Measurements from ENCODE around the gene CSH2.
A peak's percentile ranks its signal among the peaks of the same experiment; 100 is the strongest.

CSH2 gene

GRCh38 chr17:63834431-63835166, 38.9 kb downstream of the CSH2 start:
- no peak overlapping the region for H3K9ac ChIP-seq (ENCODE audit: low read depth in 1 of 2, low read length in 2 of 2)

GRCh38 chr17:63833741-63834373, 39.6 kb downstream of the CSH2 start:
- Histone ChIP-seq H3K9ac (ENCODE audit: low read depth in 1 of 2, low read length in 2 of 2) (no peak overlapping the region), H3K27ac (ENCODE audit: low read depth, low read length) (no peak overlapping the region), H3K4me3 (ENCODE audit: low read depth in 1 of 2, low read length in 2 of 2) (no peak overlapping the region), H3K4me1 (ENCODE audit: control insufficient read depth in 1 of 2, insufficient read depth in 2 of 2, low read length in 2 of 2) (peaks cover 8 to 9% of the 10 kb centered on the region in 2 donors), H3K9me3 (ENCODE audit: control insufficient read depth in 1 of 2, low read length in 2 of 2) (no peaks in the 10 kb centered on the region), H3K27me3 (ENCODE audit: control insufficient read depth in 1 of 2, insufficient read depth in 2 of 2, low read length in 2 of 2) (no peaks in the 10 kb centered on the region), H3K36me3 (ENCODE audit: control insufficient read depth in 1 of 2, insufficient read depth in 2 of 2, low read length in 2 of 2) (peaks cover 72 to 90% of the 10 kb centered on the region in 2 donors)

More at GRCh38 chr17:63834431-63835166, 38.9 kb downstream of the CSH2 start:
- Histone ChIP-seq H3K36me3 (ENCODE audit: control insufficient read depth in 1 of 2, insufficient read depth in 2 of 2, low read length in 2 of 2) (peaks cover 64 to 85% of the 10 kb centered on the region in 2 donors), H3K4me3 (ENCODE audit: low read depth in 1 of 2, low read length in 2 of 2) (no peak overlapping the region), H3K9me3 (ENCODE audit: control insufficient read depth in 1 of 2, low read length in 2 of 2) (no peaks in the 10 kb centered on the region), H3K4me1 (ENCODE audit: control insufficient read depth in 1 of 2, insufficient read depth in 2 of 2, low read length in 2 of 2) (peaks cover 14% of the 10 kb centered on the region in 2 donors), H3K27me3 (ENCODE audit: control insufficient read depth in 1 of 2, insufficient read depth in 2 of 2, low read length in 2 of 2) (no peaks in the 10 kb centered on the region), H3K27ac (ENCODE audit: low read depth, low read length) (no peak overlapping the region)

- Histone ChIP-seq H3K27me3 (ENCODE audit: control insufficient read depth in 1 of 2, insufficient read depth in 2 of 2, low read length in 2 of 2) (no peaks in the 10 kb centered on the region), H3K9ac (ENCODE audit: low read depth in 1 of 2, low read length in 2 of 2) (no peak overlapping the region), H3K36me3 (ENCODE audit: control insufficient read depth in 1 of 2, insufficient read depth in 2 of 2, low read length in 2 of 2) (peaks cover 73 to 93% of the 10 kb centered on the region in 2 donors), H3K27ac (ENCODE audit: low read depth, low read length) (no peak overlapping the region), H3K9me3 (ENCODE audit: control insufficient read depth in 1 of 2, low read length in 2 of 2) (no peaks in the 10 kb centered on the region), H3K4me1 (ENCODE audit: control insufficient read depth in 1 of 2, insufficient read depth in 2 of 2, low read length in 2 of 2) (peaks cover 9% of the 10 kb centered on the region in 2 donors), H3K4me3 (ENCODE audit: low read depth in 1 of 2, low read length in 2 of 2) (no peak overlapping the region)
These were observed 40.3 kb downstream of the CSH2 start for GRCh38 chr17:63833026-63833740.

GRCh38 chr17:63832455-63832854, 41.0 kb downstream of the CSH2 start:
- no peak overlapping the region for H3K4me3 ChIP-seq (ENCODE audit: low read depth in 1 of 2, low read length in 2 of 2)
- H3K27me3 ChIP-seq (ENCODE audit: control insufficient read depth in 1 of 2, insufficient read depth in 2 of 2, low read length in 2 of 2), result no peaks in the 10 kb centered on the region
- peaks cover 67 to 85% of the 10 kb centered on the region in 2 donors for H3K36me3 ChIP-seq (ENCODE audit: control insufficient read depth in 1 of 2, insufficient read depth in 2 of 2, low read length in 2 of 2)
- H3K4me1 ChIP-seq (ENCODE audit: control insufficient read depth in 1 of 2, insufficient read depth in 2 of 2, low read length in 2 of 2), result peaks cover 12 to 14% of the 10 kb centered on the region in 2 donors
- no peaks in the 10 kb centered on the region for H3K9me3 ChIP-seq (ENCODE audit: control insufficient read depth in 1 of 2, low read length in 2 of 2)
- H3K27ac ChIP-seq (ENCODE audit: low read depth, low read length), result no peak overlapping the region
- no peak overlapping the region for H3K9ac ChIP-seq (ENCODE audit: low read depth in 1 of 2, low read length in 2 of 2)

- Histone ChIP-seq H3K27ac (ENCODE audit: low read depth, low read length) (no peak overlapping the region), H3K4me1 (ENCODE audit: control insufficient read depth in 1 of 2, insufficient read depth in 2 of 2, low read length in 2 of 2) (peaks cover 12 to 14% of the 10 kb centered on the region in 2 donors), H3K27me3 (ENCODE audit: control insufficient read depth in 1 of 2, insufficient read depth in 2 of 2, low read length in 2 of 2) (no peaks in the 10 kb centered on the region), H3K36me3 (ENCODE audit: control insufficient read depth in 1 of 2, insufficient read depth in 2 of 2, low read length in 2 of 2) (peaks cover 65 to 81% of the 10 kb centered on the region in 2 donors), H3K4me3 (ENCODE audit: low read depth in 1 of 2, low read length in 2 of 2) (no peak overlapping the region), H3K9me3 (ENCODE audit: control insufficient read depth in 1 of 2, low read length in 2 of 2) (no peaks in the 10 kb centered on the region), H3K9ac (ENCODE audit: low read depth in 1 of 2, low read length in 2 of 2) (no peak overlapping the region)
These were observed 41.5 kb downstream of the CSH2 start for GRCh38 chr17:63832014-63832413.

GRCh38 chr17:63831505-63831904, 42.0 kb downstream of the CSH2 start:
- Histone ChIP-seq H3K9me3 (ENCODE audit: control insufficient read depth in 1 of 2, low read length in 2 of 2) (no peaks in the 10 kb centered on the region), H3K4me1 (ENCODE audit: control insufficient read depth in 1 of 2, insufficient read depth in 2 of 2, low read length in 2 of 2) (peaks cover 12 to 14% of the 10 kb centered on the region in 2 donors), H3K27ac (ENCODE audit: low read depth, low read length) (no peak overlapping the region), H3K27me3 (ENCODE audit: control insufficient read depth in 1 of 2, insufficient read depth in 2 of 2, low read length in 2 of 2) (no peaks in the 10 kb centered on the region), H3K9ac (ENCODE audit: low read depth in 1 of 2, low read length in 2 of 2) (no peak overlapping the region), H3K4me3 (ENCODE audit: low read depth in 1 of 2, low read length in 2 of 2) (no peak overlapping the region), H3K36me3 (ENCODE audit: control insufficient read depth in 1 of 2, insufficient read depth in 2 of 2, low read length in 2 of 2) (peaks cover 61 to 76% of the 10 kb centered on the region in 2 donors)

- H3K4me3 ChIP-seq (ENCODE audit: low read depth in 1 of 2, low read length in 2 of 2), result no peak overlapping the region
- no peak overlapping the region for H3K9ac ChIP-seq (ENCODE audit: low read depth in 1 of 2, low read length in 2 of 2)
- peaks cover 16 to 18% of the 10 kb centered on the region in 2 donors for H3K4me1 ChIP-seq (ENCODE audit: control insufficient read depth in 1 of 2, insufficient read depth in 2 of 2, low read length in 2 of 2)
- H3K9me3 ChIP-seq (ENCODE audit: control insufficient read depth in 1 of 2, low read length in 2 of 2), result no peaks in the 10 kb centered on the region
- H3K27me3 ChIP-seq (ENCODE audit: control insufficient read depth in 1 of 2, insufficient read depth in 2 of 2, low read length in 2 of 2), result no peaks in the 10 kb centered on the region
- peaks cover 60 to 71% of the 10 kb centered on the region in 2 donors for H3K36me3 ChIP-seq (ENCODE audit: control insufficient read depth in 1 of 2, insufficient read depth in 2 of 2, low read length in 2 of 2)
- H3K27ac ChIP-seq (ENCODE audit: low read depth, low read length), result no peak overlapping the region
These were observed 42.5 kb downstream of the CSH2 start for GRCh38 chr17:63830904-63831491.

GRCh38 chr17:63830278-63830677, 43.2 kb downstream of the CSH2 start:
- Histone ChIP-seq H3K27ac (ENCODE audit: low read depth, low read length) (no peak overlapping the region), H3K36me3 (ENCODE audit: control insufficient read depth in 1 of 2, insufficient read depth in 2 of 2, low read length in 2 of 2) (peaks cover 59 to 71% of the 10 kb centered on the region in 2 donors), H3K4me1 (ENCODE audit: control insufficient read depth in 1 of 2, insufficient read depth in 2 of 2, low read length in 2 of 2) (peaks cover 22 to 23% of the 10 kb centered on the region in 2 donors), H3K9me3 (ENCODE audit: control insufficient read depth in 1 of 2, low read length in 2 of 2) (no peaks in the 10 kb centered on the region), H3K27me3 (ENCODE audit: control insufficient read depth in 1 of 2, insufficient read depth in 2 of 2, low read length in 2 of 2) (no peaks in the 10 kb centered on the region), H3K9ac (ENCODE audit: low read depth in 1 of 2, low read length in 2 of 2) (no peak overlapping the region), H3K4me3 (ENCODE audit: low read depth in 1 of 2, low read length in 2 of 2) (no peak overlapping the region)

GRCh38 chr17:63828936-63829335, 44.5 kb downstream of the CSH2 start:
- peaks cover 66 to 72% of the 10 kb centered on the region in 2 donors for H3K36me3 ChIP-seq (ENCODE audit: control insufficient read depth in 1 of 2, insufficient read depth in 2 of 2, low read length in 2 of 2)
- H3K9ac ChIP-seq (ENCODE audit: low read depth in 1 of 2, low read length in 2 of 2), result peak overlapping the region; percentile 76
- peak overlapping the region in 1 of 2 donors; percentile 99 for H3K4me3 ChIP-seq (ENCODE audit: low read depth in 1 of 2, low read length in 2 of 2)
- peaks cover 22 to 25% of the 10 kb centered on the region in 2 donors for H3K4me1 ChIP-seq (ENCODE audit: control insufficient read depth in 1 of 2, insufficient read depth in 2 of 2, low read length in 2 of 2)
- H3K9me3 ChIP-seq (ENCODE audit: control insufficient read depth in 1 of 2, low read length in 2 of 2), result no peaks in the 10 kb centered on the region
- no peaks in the 10 kb centered on the region for H3K27me3 ChIP-seq (ENCODE audit: control insufficient read depth in 1 of 2, insufficient read depth in 2 of 2, low read length in 2 of 2)
- no peak overlapping the region for H3K27ac ChIP-seq (ENCODE audit: low read depth, low read length)
